NCI-H128 (cell line): Measurements from ENCODE around the gene FBXL15.
A peak's percentile ranks its signal among the peaks of the same experiment; 100 is the strongest.

Experiments used
- DNase-seq: peaks from one replicate; lab custom pipeline; 2025; ENCODE audit not compliant: unreplicated experiment; lab: John Stamatoyannopoulos, UW

The FBXL15 gene

DNA sequence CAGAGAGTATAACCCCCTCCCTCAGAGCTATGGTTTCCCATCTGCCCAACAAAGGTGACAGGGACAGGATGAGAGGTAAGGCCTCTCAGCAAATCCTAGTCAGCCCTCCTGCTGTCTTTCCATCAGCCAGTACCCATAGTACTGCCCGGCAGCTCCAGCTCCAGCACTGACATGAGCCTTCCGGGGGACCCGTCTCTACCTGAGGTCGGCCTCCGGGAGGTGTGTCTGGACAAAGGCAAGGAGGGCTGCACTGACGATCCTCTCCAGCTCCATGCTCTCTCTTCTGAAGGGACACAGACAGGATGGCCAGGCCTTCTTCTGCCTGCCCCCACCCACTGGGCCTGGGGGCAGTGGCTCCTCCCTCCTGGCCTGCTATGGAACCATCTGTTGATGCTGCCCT is 4.3 kb downstream of the FBXL15 start:
- DNase-seq: no peak

- DNase-seq: no peak
Observed at GRCh38 chr10:102425444-102425843, 4.8 kb downstream of the FBXL15 start.

DNA sequence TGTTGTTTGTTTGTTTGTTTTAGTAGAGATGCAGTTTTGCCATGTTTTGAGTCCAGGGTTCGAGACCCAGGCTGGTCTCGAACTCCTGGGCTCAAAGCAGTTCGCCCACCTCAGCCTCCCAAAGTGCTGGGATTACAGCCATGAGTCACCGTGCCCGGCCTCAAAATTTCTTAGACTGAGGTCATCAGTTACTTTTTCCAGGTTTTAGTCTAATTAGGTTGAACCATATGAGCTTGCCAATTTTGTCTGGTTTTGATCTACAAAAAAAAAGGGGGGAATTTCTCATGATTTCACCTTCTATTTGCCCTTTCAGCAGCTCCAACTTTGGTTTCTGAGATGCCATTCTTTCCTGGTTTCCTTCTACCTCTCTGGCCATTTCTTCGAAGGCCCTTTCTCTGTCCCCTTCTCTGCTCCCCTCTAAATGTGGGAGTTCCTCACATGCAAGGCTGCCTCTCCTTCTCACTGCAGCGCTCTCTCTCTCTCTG is 6.2 kb downstream of the FBXL15 start:
- no peak for DNase-seq

DNA sequence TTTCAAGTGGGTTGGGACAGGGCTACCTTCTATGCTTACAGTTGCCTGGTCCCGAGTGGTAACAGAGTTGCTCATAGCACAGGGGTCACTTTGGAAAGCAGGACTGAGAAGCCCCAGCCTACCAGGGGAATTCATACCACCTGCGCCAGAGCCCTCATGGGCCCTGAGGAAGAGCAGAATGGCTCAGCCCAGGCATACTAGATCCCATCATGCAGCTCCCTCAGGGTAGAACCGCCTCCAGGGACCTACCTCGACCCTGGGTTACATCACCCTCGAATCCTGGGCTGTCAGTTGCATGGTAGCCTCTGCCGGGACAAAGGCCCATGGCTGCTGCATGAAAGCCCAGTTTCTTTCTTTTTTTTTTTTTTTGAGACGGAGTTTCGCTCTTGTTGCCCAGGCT is 8.8 kb downstream of the FBXL15 start:
- DNase-seq: no peak

DNA sequence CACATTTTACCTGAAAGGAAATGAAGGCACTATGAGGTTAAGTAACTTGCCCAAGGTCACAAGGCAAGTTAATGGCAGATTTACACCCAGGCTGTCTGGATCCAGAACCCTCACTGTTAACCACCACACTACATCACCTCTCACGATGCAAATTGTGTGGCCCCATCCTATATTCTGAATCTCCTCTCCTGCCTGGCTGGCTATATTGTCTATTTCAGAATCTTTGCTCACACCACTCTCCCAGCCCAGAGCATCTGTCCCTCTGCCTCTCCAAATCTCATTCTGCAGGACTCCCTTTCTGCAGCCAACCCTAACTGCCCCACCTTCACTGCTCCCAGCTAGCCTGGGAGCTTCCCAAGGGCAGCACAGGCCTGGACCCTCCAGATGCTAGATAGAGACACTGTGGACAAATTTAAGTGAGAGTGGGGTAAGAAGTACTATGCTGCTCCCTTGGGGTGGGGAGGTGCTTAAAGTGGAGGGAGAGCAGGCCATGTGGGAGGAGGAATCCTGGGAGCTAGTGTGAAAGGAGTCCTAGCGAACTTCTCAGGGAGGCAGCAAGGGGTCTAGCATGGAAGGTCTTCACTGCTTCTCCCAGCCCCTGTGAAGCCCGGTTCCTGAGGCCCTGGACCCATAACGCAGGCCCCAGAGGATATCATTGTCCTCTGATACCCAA is 11.0 kb downstream of the FBXL15 start:
- DNase-seq: no peak

GRCh38 chr10:102432162-102432950 is 11.7 kb downstream of the FBXL15 start, which contains the start of gene CUEDC2:
CUEDC2 (minus strand) TSS chr10:102432574; CDS start chr10:102425188, 7,386 bp downstream.
- peak; percentile 94 for DNase-seq

DNA sequence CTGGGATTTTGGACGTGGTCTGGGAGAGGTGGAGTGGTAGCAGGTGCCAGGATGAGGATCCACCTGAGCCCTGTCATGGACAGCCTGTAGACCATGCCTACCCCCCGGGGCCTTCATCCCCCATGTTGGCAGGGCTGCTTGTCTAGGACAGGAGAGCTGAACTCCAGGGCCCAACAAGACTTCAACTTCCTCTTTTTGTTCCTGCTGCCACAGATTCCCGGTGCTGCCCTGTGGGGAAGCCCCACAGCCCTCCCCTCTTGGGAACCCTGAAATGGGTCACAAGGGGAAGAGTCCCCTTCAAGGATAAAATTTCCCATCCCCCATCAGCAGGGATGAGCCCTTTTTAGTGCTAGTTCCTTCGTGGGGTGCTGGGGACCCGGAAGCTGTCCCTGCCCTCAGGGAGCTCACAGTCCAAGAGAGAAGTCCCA is 13.0 kb downstream of the FBXL15 start:
- no peak for DNase-seq

GRCh38 chr10:102434394-102435132 is 13.9 kb downstream of the FBXL15 start:
- DNase-seq: no peak

- DNase-seq: no peak
Observed at GRCh38 chr10:102435133-102435497, 14.5 kb downstream of the FBXL15 start.

DNA sequence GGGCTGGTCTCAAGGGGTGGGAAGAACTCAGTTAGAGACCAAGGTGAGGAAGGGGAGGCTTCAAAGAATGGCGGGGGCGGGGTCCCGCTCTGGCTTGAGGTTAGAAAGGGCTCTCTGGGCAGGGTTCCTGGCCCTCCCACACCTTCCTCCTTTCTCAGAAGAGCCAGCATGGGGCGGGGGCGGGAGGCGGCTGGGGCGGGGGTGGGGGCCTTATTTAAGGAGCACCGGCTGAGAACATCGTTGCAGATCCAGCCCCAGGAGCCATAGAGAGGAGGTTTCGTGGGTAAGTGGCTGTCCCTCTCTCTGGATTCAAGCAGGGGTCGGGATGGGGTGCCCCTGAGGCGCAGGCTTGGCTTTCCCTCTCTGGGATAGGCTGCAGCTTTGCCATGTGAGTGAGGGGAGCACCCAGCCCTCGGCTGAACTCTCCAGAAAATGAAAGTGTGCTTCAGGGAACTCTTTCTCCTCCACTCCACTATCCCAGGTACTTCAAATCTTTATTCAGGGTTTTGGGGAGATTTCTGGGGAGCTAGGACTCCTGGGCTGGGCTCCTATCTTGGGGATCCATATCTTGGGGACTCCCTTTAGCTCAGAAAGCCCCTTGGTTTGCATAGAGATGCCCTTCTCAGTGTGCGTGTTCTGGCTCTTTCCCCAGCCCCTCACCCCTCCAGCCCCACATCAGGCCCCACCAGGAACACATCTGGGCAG is 15.0 kb downstream of the FBXL15 start:
- DNase-seq: no peak

GRCh38 chr10:102436312-102436711 is 15.7 kb downstream of the FBXL15 start:
- no peak for DNase-seq

- DNase-seq: no peak
Observed at GRCh38 chr10:102437515-102437914, 16.9 kb downstream of the FBXL15 start.

- no peak for DNase-seq
Observed at GRCh38 chr10:102438374-102438773, 17.7 kb downstream of the FBXL15 start.

GRCh38 chr10:102444851-102445250 is 24.2 kb downstream of the FBXL15 start:
- DNase-seq: no peak

DNA sequence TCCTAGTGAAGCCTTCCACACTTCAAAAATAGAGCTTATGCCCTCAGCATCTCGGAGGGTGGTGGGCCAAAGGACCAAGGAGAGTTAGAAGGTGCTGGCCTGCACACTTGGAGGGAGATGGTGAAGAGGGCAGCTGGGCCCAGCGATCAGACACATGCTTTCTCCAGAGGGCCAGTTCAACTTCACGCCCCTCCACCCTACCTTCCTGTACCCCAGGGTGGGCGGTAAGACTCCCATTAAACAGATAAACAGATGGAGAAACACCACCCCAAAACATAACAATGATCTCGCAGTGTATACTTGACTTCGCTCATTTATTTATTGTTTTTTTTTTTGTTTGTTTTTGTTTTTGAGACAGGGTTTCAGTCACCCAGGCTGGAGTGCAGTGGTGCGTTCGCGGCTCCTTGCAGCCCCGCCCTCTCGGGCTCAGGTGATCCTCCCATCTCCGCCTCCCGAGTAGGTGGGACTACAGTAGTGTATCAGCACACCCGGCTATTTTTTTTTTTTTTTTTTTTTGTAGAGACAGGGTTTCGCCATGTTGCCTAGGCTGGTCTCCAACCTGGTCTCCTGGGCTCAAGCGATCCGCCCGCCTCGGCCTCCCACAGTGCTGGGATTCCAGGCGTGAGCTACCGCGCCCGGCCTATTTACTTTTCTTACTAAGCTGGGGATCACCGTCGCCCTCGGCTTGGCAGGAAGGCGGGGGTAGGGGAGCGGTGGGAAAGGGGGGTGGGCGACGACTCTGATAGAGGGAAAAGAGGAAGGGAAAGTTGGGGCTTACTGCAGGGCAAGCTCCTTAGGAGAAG is 28.9 kb downstream of the FBXL15 start:
- peak; percentile 56 for DNase-seq

DNA sequence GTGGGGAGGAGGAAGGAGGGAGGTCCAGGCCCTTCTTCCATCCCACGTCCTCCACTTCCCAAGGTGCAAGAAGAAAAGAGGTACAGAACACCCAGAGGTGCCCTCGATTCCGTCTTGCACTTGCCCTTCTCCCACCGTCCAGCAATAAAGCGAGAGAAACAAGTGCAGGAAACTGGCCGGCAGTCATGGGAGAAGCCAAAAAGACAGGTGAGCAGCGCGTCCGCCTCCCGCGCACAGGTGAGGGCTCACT is 29.4 kb downstream of the FBXL15 start:
- DNase-seq: no peak

GRCh38 chr10:102450374-102451104 is 29.9 kb downstream of the FBXL15 start:
- DNase-seq: peak; percentile 51

GRCh38 chr10:102451105-102451969 is 30.7 kb downstream of the FBXL15 start, which contains the start of gene C10orf95:
C10orf95 (minus strand) TSS chr10:102451543; CDS start chr10:102451093, 450 bp downstream.
- DNase-seq: no peak
